Stimulated activated naive CD8-positive, alpha-beta T cell treated with anti-CD3 and anti-CD28 coated beads, Interleukin-15, Interleukin-2, amounts not matched to agents 100 U/mL and 50 U/mL, for 24 hours (primary cell): ENCODE measurements around the gene SOX1.
A peak's percentile ranks its signal among the peaks of the same experiment; 100 is the strongest.

Source experiments
- ATAC-seq: fragments of 150-1000 bp; cut with Tn5 transposase; one replicate; pipeline ENCODE4 v1.10.0; 2021
- DNase-seq: peaks from one replicate; pipeline ENCODE4 v3.0.0; 2021

The SOX1 gene

DNA sequence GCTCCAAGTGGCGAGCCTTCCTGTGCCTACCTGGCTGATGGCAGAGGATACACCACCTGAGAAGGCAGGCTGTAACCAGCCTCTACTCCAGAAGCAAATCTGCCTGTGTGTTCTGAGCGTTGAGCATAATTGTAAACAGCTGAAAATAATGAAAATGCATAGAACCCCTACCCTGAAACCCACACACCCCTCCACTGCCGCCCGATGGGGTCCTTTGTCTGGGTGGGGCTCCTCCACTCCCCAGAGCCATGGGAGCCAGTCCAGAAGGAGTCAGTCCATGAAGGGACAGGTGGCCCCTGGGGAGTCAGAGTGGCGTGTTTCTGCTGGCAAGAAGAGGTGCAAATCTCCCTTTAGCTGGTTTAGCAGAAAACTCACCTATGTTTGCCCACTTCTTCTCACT, 8.0 kb upstream of the SOX1 start:
- no peak for DNase-seq
- ATAC-seq = no peak

DNA sequence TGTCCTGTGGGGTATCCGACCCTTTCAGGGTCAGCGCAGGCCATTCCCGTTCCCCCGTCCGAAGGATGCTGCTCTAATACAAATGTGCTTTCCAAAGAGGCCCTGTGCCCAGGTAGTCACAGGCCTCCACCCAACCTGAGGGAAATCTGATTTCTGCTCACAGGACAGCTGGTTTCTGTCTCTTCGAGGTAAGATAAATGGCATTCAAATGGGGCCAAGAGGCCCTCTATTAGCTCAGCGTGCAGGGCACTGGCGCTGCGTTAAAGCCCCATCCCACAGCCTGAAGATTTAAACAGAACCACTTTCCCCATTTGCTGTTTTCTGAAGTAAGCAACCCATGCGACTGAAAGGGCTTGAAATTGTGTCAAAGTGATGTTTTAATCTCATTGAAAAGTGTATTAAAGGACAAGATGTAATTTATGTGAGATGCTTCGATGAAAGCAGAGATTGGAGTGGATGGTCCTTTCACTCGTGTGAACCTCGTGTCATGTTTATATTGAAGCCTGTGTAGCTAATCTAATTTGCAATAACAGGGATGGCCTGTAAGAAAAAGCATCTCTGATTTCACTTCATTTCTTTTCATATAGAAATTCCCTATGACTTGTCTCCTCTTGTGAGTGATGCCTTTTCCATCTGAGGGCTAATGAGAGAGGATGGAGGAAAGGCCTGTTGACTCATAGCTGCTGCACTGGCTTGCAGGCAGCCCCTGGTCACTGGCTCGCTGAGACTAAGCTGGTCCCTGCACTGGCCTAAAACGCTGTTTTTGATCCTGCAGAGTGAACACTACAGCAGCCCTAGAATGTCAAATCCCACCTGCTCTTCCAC, 7.3 kb upstream of the SOX1 start:
- no peak for ATAC-seq
- no peak for DNase-seq

DNA sequence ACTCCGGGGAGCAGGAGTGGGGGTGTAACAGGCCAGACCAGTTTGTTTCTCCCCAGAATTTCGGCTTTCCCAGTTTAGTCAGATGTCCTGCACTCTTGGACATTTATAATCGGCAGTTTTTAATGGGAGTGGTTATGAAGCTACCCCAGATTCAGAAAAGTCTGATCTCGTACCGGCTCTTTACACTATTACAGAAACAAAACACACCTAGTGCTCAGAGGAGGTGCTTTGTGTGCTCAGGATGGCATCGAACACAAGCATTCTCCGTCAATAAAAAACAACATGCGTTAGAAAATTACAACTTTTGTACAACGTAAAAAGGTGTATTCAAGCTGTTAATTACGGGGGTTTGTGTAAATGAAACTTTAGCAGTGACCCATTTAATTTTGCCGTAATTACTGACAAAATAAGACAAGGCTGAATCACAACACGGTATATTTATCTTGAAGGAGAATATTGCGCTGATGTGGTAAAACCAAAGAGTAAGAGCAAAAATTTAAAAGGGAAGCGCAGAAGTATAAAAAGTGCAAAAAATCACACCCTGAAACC, 6.6 kb upstream of the SOX1 start:
- DNase-seq (no peak), ATAC-seq (no peak)

DNA sequence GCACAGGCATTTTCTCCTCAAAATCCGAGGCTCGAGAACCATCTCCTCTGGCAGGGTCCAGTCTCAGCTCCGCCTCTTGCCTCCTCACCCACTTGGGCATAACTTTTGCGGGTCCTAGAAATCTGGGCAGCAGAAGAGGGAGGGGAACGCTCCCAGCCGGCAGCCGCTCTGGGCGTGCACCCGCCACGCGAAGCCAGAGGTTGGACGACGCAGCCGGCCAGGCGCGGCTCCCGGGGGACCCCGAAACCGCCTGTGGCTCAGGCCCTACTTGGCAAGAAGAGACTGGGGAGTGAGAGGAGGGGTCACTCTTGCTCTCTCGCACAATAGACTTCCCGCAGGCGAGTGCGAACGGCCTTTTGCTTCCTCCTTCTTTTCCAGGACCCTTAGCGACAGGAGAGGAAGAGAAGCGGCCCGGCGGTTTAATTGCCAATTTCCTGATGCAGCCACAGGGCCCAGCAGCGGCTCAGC, 6.0 kb upstream of the SOX1 start:
- no peak for ATAC-seq

DNA sequence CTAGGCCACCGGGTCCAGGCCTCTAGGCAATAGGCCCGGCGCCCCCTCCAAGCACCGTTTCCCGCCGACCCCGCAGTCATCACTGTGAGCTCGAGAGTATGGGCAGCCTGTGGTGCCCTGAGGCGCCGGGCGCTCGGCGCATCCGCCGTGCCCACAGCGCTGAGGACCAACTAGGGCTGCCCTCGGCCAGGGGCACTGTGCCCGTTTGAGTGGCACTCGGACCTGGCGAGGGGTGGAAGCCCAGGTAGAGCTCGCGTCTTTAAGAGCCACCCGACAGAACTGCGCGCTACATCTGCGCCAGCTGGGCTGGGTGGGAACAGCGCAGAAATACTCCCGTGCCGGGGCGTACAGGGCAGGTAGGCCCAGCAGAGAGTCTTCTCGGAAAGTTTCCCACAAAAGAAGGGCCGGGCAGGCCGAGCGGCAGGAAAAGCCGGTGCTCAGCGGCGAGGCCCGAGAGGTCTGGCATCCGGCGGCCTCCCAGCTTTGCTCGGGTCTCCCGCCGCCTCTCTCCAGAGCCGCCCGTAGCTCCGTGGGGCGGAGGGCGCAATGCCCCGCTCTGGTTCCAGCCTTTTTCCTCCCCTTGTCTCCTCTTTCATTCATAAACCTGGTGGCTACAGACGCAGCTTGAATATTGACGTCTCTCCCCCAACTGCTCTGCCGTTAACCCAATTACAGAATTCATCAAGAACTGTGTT, 5.4 kb upstream of the SOX1 start:
- DNase-seq = no peak

More for the DNA sequence above, 6.0 kb upstream of the SOX1 start:
- no peak for DNase-seq

DNA sequence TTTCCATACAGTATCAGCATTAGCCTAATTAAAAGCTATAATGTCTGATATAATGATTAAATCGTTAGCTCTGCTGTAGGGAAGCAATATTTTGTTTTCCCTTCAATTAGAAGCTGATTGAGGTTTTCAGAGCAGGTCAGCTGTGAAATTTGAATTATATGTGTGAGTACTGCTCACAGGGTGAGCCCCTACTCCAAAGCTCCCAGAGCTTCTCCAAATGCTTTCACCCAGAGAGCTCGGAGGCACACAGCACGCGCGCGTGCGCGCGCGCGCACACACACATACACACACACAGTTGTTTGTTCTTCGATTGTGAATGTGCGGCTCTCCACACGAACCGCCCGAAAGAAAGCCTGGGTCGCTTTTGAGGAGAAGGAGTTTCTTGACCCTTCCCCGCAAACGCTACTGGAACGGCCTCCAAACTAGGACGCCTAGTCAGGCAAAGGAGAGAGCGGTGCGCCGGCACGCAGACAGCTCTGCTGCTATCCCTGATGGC, 4.8 kb upstream of the SOX1 start:
- DNase-seq = no peak
- ATAC-seq = no peak

More for the DNA sequence above, 5.4 kb upstream of the SOX1 start:
- no peak for ATAC-seq

DNA sequence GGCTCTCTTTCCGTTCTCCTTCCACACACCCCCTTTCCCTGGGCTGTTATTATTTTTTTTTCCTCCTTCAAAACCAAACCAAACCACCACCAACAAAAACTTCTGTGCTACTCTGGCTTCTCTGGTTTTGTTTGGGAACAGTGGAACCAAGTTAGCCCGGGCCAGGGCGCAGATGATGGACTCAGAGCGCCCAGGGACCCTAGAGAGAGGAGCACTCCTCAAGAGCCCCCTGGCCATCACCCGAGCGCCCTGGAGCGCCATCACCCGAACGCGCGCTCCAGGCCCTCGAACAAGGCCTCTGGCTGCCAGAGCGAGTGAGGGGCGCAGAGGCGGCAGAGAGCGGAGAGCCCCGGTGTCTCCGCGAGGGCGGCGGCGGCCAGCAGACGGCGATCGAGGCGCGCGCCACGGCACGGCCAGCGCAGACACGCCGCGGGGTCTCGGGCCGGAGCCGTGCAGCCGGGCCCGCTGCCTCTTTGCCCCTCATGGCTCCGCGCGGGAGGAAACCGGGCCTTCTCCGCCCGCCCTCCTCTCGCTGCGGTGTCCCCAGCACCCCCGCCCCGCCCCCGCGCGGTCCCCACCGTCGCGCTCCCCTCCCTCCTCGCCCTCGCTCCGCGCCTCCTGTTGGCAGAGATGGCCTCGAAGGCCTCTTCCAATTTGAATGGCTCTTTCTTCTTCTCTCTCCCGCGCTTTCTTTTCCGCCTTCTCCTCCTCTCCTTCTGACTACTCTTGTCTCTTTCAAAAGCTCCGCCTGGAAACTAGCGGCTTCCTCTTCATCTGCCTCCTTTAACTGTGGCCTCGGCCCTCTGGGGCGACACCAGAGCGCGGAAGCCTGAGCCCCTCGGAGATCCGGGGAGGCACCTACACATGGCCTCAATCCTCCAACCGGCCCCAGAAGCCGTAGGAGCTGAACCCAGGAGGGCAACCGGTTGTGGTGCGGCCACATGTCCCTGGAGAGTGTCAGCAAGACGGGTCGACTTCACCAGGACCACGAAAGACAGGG, 4.1 kb upstream of the SOX1 start:
- DNase-seq = no peak
- no peak for ATAC-seq

DNA sequence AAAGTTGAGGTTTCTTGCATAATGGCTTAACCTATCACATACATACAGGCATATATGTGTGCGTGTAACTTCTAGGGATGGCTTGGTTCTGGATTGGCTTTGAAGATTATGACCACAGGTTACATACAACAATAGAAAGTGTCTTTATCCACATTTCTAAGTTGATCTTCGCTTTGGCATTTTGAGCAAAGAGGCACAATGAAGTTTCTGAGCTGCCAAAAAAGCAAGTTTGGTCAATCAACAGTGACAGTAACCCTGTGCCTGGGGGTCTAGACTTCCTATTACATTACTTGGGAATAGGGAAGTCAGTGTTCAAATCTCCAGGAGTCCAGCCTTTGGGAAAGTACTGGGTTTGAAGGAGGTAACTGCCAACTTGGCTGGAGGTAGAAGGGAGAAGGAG, 3.1 kb upstream of the SOX1 start:
- ATAC-seq (no peak), DNase-seq (no peak)

DNA sequence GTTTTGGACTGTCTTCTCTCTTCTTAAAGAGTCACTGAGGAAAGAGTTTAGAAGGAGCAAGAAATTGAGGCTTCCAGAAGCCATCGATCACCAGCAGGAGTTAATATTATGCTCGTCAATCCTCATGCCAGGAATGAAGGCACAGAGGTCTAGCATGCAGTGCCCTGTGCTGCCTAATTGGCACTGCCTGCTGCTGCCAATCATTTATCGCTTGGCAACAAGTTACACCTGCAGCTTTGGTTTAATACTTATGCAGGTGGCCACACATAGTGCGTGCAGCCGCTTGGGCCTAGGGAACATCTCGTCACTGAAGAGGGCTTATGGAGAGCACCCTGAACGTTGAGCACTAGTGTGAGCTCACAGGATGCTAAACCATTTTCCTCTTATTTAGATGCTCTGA, 2.7 kb upstream of the SOX1 start:
- no peak for ATAC-seq

DNA sequence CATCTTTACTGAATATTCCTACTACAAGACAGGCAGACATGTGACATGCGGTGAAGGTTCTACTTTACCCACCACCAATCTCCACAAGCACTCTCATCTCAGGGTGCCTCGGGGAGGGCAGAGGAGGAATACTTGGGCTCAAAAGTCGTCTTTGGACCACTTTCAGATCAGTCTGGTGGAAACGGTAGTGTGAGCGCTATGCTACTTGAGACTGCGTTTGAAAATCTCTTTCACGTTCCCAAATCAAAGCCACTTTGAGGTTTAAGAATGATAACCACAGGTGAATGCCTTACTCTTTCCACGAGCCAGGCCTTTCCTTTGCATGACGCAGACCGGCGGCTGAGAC, 1.5 kb upstream of the SOX1 start:
- DNase-seq = no peak
- ATAC-seq = no peak

More for the DNA sequence above, 2.7 kb upstream of the SOX1 start:
- DNase-seq = no peak

DNA sequence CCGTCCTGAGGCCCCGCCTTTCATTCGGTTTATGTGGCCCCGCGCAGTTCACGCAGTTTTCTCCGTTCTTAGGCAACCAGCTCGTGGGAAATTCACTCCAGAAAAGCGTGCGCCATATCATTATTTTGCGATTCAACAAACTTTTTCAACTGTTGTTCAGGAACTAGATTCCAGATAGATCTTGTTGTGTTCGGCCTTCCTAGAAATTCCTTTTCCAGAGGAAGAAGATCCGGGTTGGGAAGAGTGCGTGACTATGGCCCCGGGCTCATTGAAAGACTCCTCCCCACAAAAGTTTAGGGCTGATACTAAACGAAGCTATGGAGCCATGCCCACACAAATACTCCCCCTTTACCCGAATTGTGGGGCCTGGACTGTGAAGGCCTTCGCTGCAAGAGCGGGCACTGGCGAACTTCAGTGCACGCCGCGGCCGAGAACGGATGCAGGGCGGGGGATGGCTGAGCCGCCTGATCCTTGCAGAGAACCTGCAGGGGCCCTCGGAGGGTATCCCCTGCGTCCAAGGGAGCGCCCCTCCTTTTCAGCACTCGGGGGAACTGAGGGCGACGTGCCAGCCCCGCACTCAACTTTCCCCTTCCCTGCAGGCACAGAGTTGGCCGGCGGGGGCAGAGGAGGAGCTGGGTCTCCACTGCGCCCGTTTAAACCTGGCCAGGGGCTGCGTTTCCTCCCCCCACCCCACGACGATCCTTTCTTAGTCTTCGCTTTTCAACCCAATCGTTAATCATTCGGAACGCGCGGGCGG, 904 bp upstream of the SOX1 start:
- no peak for ATAC-seq

DNA sequence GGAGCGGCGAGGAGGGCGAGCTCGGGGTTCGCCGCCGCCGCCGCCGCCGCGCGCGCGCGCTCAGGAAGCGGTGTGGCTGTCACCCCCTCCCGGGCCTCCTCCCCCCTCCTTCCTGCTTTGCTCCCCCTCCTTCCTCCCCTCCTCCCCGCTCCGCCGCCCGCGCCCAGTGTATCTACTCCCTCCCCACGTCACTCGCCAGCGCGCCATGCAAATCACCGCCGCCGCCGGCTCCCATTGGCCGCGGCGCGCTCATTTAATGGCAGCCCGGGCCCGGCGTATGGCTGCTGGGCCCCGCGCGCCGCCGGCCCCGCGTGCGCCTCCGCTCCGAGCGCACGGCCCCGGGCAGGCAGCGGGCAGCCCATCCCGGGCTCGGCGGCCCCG, 335 bp upstream of the SOX1 start:
- peak; percentile 45 for ATAC-seq
- peak; percentile 55 for DNase-seq

More for the DNA sequence above, 904 bp upstream of the SOX1 start:
- no peak for DNase-seq

DNA sequence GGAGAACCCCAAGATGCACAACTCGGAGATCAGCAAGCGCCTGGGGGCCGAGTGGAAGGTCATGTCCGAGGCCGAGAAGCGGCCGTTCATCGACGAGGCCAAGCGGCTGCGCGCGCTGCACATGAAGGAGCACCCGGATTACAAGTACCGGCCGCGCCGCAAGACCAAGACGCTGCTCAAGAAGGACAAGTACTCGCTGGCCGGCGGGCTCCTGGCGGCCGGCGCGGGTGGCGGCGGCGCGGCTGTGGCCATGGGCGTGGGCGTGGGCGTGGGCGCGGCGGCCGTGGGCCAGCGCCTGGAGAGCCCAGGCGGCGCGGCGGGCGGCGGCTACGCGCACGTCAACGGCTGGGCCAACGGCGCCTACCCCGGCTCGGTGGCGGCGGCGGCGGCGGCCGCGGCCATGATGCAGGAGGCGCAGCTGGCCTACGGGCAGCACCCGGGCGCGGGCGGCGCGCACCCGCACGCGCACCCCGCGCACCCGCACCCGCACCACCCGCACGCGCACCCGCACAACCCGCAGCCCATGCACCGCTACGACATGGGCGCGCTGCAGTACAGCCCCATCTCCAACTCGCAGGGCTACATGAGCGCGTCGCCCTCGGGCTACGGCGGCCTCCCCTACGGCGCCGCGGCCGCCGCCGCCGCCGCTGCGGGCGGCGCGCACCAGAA, 1.1 kb downstream of the SOX1 start:
- ATAC-seq (no peak), DNase-seq (no peak)

DNA sequence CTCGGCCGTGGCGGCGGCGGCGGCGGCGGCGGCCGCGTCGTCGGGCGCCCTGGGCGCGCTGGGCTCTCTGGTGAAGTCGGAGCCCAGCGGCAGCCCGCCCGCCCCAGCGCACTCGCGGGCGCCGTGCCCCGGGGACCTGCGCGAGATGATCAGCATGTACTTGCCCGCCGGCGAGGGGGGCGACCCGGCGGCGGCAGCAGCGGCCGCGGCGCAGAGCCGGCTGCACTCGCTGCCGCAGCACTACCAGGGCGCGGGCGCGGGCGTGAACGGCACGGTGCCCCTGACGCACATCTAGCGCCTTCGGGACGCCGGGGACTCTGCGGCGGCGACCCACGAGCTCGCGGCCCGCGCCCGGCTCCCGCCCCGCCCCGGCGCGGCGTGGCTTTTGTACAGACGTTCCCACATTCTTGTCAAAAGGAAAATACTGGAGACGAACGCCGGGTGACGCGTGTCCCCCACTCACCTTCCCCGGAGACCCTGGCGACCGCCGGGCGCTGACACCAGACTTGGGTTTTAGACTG, 1.7 kb downstream of the SOX1 start:
- ATAC-seq = no peak
- DNase-seq = no peak

DNA sequence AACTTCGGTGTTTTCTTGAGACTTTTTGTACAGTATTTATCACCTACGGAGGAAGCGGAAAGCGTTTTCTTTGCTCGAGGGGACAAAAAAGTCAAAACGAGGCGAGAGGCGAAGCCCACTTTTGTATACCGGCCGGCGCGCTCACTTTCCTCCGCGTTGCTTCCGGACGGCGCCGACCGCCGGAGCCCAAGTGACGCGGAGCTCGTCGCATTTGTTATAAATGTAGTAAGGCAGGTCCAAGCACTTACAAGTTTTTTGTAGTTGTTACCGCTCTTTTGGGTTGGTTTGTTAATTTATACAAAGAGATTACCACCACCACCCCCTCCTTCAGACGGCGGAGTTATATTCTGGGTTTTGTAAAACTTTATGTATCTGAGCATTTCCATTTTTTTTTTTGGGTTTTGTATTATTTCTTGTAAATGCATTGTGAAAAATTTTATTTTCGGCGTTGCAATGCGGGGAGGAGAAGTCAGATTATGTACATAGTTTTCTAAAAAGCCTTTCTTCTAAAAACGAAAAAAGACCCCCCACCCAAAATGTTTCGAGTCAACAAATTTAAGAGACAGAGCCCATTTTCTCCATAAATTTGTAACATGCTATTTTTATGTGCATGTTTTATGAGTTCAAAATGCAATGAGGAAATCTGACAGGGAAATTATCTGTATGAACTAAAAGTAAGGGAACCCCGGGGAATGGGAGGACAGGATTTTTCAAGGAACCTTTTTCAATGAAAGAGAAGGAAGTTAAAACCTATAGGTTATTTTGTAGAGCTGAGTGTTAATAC, 2.3 kb downstream of the SOX1 start:
- no peak for ATAC-seq
- DNase-seq = no peak

DNA sequence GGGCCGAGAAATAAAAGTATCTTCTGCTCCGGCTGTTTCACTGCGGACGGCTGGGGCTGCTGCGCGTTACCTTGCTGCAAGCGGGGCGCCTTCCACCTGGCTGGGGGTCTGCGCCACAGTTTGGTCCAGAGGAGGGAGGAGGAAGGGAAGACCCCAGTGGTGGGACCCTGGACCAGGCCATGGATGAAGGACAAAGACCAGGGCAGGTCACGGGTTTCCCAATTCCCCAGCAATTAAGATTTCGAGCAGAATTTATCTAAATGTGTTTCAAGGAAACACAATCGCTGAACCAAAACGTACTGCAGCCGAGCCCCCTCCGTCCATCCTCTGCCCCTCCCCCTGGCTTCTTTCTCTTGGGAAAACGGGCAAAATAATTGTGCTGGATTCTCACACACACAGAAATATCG, 2.9 kb downstream of the SOX1 start:
- DNase-seq (no peak), ATAC-seq (no peak)

DNA sequence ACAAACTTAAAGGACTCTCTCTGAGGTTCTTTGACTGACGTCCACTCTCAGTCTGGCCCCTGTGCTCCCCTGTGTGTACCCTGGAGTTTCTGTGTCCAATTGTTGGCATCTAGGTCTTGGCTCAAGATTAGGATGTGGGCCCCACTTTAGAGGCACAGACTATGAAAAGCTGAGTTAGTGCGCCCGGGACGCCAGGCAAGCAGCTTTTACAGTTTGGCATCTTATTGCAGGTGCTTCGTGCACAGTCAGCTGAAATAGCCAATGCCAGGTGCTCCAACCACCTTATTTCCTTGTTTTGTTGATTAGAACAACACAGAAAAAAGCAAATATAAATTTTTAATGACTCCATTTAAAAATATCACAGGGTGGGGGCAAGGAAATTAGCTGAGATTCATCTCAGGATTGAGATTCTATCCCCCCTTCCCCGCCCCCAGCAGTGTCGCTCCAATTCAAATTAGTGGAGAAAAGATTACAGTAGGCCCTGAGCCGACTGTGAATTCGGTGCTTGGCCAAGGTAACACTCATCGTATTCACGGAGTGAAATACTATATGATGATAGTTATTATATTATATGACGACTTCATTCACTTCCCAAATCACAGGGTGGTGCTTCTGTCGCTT, 4.3 kb downstream of the SOX1 start:
- ATAC-seq = no peak

DNA sequence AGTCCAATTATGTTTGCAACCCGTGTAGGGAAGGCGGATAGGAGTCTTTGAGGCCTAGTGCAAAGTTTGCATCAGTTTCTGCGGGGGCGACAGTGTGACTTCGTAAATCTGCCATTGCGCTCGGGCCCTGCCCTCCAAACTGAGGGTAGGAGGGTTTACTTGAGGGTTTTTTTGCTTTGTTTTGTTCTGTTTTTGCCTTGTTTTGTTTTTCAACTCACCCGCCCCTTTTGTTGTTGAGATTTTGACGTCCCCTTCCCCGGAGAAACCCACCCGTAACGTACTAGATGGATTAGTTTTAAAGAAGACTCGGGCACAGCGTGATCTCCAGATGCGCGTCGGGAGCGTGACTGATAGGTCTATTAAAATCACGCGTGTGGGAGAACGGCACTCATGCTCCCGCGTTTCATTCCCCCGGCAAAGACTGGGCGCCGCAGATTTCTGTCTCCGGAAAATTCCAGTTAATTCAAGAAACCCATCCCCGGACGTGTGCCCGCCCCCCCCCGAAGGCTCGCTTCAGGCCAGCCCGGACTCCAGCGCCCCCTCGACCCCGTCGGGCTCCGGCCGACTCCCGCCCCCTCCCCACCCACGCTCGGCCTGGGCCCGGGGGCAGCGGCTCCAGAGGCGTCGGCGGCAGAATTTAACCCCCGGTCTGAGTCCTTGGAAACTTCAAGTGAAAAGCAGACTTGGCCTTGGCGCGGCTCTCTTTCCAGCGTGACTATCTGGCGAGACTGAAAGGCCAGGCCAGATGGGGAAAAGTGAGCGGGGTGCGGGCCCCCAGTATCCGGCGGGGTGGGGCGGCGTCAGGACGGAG, 5.0 kb downstream of the SOX1 start:
- ATAC-seq = no peak

More for the DNA sequence above, 4.3 kb downstream of the SOX1 start:
- DNase-seq = no peak

More for the DNA sequence above, 5.0 kb downstream of the SOX1 start:
- no peak for DNase-seq
